ENCODE results near the gene MROH7. TPM values are rescaled to one million over a fixed set of nuclear protein-coding genes. Genes with fewer than 3 reads are reported as not detected.

The MROH7 gene
- total and polyA plus RNA-seq, 2 donors from 2014 or later = 3.8 to 5.4 TPM

GRCh38 chr1:54748094-54748835 is 106.7 kb downstream of the MROH7 start:
- H3K9me3 ChIP-seq (ENCODE audit: control insufficient read depth in 2 of 3, insufficient read depth in 1 of 3, low read length in 3 of 3) = no peaks in the 10 kb centered on the region
- H3K4me3 ChIP-seq (ENCODE audit: low read length in 3 of 3) = no peak overlapping the region
- no peaks in the 10 kb centered on the region for H3K27me3 ChIP-seq (ENCODE audit: control insufficient read depth, insufficient read depth, low read length)
- H3K4me1 ChIP-seq (ENCODE audit: control insufficient read depth in 2 of 3, insufficient read depth in 2 of 3, low read depth in 1 of 3, low read length in 3 of 3) = no peaks in the 10 kb centered on the region
- no peak for DNase-seq
- no peak for FAIRE-seq
- intact Hi-C loops (cut with DNase I) = no loop called here
- H3K9ac ChIP-seq (ENCODE audit: low read length in 3 of 3) = no peak overlapping the region
- TF ChIP-seq CTCF (IDR thresholded peaks at IDR 0.05; ENCODE audit: borderline replicate concordance, extremely low read depth, insufficient read depth) = no peak
- H3K36me3 ChIP-seq (ENCODE audit: control insufficient read depth in 2 of 3, insufficient read depth in 3 of 3, low read length in 3 of 3) = no peaks in the 10 kb centered on the region
- H3K27ac ChIP-seq (ENCODE audit: low read depth in 2 of 2, low read length in 2 of 2) = no peak overlapping the region

GRCh38 chr1:54750596-54750995 is 109.0 kb downstream of the MROH7 start:
- Histone ChIP-seq H3K36me3 (ENCODE audit: control insufficient read depth in 2 of 3, insufficient read depth in 3 of 3, low read length in 3 of 3) (no peaks in the 10 kb centered on the region), H3K9me3 (ENCODE audit: control insufficient read depth in 2 of 3, insufficient read depth in 1 of 3, low read length in 3 of 3) (no peaks in the 10 kb centered on the region), H3K27me3 (ENCODE audit: control insufficient read depth, insufficient read depth, low read length) (no peaks in the 10 kb centered on the region), H3K4me1 (ENCODE audit: control insufficient read depth in 2 of 3, insufficient read depth in 2 of 3, low read depth in 1 of 3, low read length in 3 of 3) (no peaks in the 10 kb centered on the region), H3K4me3 (ENCODE audit: low read length in 3 of 3) (no peak overlapping the region), H3K9ac (ENCODE audit: low read length in 3 of 3) (no peak overlapping the region), H3K27ac (ENCODE audit: low read depth in 2 of 2, low read length in 2 of 2) (no peak overlapping the region)
- FAIRE-seq (no peak), DNase-seq (no peak)
- no peak for TF ChIP-seq CTCF (IDR thresholded peaks at IDR 0.05; ENCODE audit: borderline replicate concordance, extremely low read depth, insufficient read depth)
- intact Hi-C loops (cut with DNase I) = no loop called here

GRCh38 chr1:54751426-54751825 is 109.8 kb downstream of the MROH7 start:
- intact Hi-C loops (cut with DNase I) = no loop called here
- no peak for DNase-seq
- Histone ChIP-seq H3K9me3 (ENCODE audit: control insufficient read depth in 2 of 3, insufficient read depth in 1 of 3, low read length in 3 of 3) (no peaks in the 10 kb centered on the region), H3K9ac (ENCODE audit: low read length in 3 of 3) (no peak overlapping the region), H3K4me1 (ENCODE audit: control insufficient read depth in 2 of 3, insufficient read depth in 2 of 3, low read depth in 1 of 3, low read length in 3 of 3) (no peaks in the 10 kb centered on the region), H3K27ac (ENCODE audit: low read depth in 2 of 2, low read length in 2 of 2) (no peak overlapping the region), H3K27me3 (ENCODE audit: control insufficient read depth, insufficient read depth, low read length) (no peaks in the 10 kb centered on the region), H3K4me3 (ENCODE audit: low read length in 3 of 3) (no peak overlapping the region), H3K36me3 (ENCODE audit: control insufficient read depth in 2 of 3, insufficient read depth in 3 of 3, low read length in 3 of 3) (no peaks in the 10 kb centered on the region)
- no peak for TF ChIP-seq CTCF (IDR thresholded peaks at IDR 0.05; ENCODE audit: borderline replicate concordance, extremely low read depth, insufficient read depth)
- no peak for FAIRE-seq
